SU-DHL-6 (cell line): ENCODE measurements around the gene SERINC5.

ENCODE experiments used
- EZH2phosphoT487 ChIP-seq: fragments of 200-600 bp; sonication (generic), shearing (Covaris generic); conservative IDR thresholded peaks from 2 replicates; pipeline ENCODE4 v1.6.1; 2018; ENCODE audit warnings: mild to moderate bottlenecking, antibody characterized with exemption, low read length, moderate library complexity, mixed read lengths
- TF ChIP-seq, protein P1 (sequence below): fragments of 200-600 bp; sonication (generic); IDR thresholded peaks from one replicate; pipeline ENCODE4 v1.5.1; 2017; ENCODE audit warnings: antibody characterized with exemption, mild to moderate bottlenecking, low read length, moderate library complexity; ENCODE audit not compliant: insufficient read depth, poor library complexity, severe bottlenecking

DNA sequence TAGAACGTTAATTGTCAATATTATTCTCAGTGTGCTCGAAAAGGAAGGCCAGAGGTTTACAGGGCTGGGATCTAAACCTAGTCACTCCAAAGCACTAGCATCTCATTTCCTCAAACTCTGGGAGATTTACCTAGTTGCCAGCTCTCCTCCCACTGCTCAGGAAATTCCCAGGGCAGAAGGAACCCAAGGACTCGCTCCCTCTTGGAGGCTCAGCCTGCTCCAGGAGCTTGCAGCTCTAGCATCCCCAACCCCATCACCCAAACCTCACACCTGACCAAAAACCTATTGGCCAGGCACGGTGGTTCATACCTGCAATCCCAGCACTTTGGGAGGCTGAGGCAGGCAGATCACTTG, 26.0 kb downstream of the SERINC5 start:
- TF ChIP-seq, protein P1, sequence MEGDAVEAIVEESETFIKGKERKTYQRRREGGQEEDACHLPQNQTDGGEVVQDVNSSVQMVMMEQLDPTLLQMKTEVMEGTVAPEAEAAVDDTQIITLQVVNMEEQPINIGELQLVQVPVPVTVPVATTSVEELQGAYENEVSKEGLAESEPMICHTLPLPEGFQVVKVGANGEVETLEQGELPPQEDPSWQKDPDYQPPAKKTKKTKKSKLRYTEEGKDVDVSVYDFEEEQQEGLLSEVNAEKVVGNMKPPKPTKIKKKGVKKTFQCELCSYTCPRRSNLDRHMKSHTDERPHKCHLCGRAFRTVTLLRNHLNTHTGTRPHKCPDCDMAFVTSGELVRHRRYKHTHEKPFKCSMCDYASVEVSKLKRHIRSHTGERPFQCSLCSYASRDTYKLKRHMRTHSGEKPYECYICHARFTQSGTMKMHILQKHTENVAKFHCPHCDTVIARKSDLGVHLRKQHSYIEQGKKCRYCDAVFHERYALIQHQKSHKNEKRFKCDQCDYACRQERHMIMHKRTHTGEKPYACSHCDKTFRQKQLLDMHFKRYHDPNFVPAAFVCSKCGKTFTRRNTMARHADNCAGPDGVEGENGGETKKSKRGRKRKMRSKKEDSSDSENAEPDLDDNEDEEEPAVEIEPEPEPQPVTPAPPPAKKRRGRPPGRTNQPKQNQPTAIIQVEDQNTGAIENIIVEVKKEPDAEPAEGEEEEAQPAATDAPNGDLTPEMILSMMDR, result no peak
- no peak for TF ChIP-seq EZH2phosphoT487
